Activated CD8-positive, alpha-beta memory T cell treated with anti-CD3 and anti-CD28 coated beads for 4 hours (primary cell): ENCODE results near the gene PTAR1.

Experiments
- DNase-seq, 2 donors: peaks; one replicate each; pipeline ENCODE4 v3.0.0-alpha.2; 2020; ENCODE audit warnings: low read depth in 2 of 2

The PTAR1 gene

DNA sequence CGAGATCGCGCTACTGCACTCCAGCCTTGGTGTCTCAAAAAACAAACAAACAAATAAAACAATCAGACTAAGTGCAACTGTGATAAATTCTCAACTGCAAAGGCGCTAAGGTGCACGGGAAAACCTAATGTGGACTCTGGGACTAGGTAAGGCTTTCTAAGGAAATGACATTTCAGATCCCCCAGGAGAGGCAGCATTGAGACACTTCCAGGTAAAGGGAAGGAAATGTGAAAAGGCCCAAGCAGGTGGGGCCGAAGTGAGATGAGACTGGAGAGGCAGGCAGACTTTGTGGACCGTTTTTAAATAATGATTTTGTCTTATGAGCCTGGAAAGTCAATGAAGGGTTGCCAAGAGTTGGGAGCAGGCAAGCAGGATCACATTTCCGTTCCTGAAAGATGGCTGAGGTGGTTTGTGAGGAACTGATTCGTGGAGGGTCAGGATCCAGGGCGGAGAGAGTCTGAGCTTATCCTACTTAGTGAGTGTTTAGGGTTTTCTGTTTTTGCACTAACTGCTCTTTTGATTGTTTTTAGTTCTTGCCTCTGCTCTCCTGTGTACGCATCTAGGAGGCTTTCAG lies 85.6 kb downstream of the PTAR1 start:
- no peak for DNase-seq

DNA sequence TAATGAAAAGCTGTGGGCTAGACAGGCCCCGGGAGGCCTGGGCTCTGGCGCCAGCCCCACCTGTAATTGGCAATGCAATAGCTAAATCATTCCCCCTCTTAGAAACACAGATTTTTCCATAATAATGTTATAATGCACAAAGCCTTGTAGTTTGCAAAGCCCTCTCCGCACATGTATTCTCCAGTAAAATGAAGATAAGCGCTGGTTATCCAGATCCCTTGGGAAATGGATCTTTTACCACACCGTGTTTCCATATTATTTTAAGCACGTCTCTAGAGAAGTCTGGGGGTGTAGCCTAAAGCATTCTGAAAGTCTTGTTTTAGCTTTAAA lies 86.5 kb downstream of the PTAR1 start:
- DNase-seq: no peak

GRCh38 chr9:69672596-69673310 lies 87.1 kb downstream of the PTAR1 start:
- peak; percentile 20 to 42 for DNase-seq

DNA sequence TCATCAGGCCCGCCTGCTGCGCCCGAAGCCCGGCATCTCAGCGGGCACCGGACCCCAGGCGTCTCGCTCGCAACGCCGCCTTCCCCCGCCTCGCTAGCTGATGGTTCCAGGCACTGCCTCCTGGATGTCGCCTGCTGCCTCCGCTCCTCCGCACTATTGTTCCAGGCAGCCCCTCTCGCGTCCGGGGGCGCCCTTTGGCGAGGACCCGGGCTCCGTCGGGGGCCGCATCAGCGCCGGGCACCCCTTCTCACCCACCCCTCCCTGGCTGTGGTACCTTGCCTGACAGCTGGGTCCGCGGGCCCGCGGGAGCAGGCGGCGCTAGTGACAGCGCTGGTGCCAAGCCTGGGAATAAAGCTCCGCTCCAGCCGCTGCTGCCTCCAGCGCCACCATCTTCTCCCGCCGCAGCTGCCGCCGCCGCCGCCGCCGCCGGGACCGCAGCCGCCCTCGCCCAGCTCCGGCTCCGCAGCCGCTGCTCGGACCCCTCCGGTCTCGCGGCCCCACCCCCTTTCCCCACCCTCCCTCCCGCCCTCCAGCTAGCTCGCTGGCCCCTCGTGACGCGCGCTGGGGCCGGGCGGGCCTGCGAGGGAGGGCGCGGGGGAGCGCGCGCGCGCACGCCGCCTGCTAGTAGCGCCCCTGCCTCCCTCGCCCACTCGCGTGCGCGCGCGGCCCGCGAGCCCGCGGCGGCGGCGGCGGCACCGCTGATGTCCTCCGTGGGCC lies 87.8 kb downstream of the PTAR1 start, which contains the start of gene APBA1:
Gene APBA1, minus strand, starts transcription at position 493 of the 717 bp plus-strand sequence.
- peak in 1 of 2 donors; percentile 12 for DNase-seq

GRCh38 chr9:69671311-69671878 lies 88.4 kb downstream of the PTAR1 start:
- no peak for DNase-seq

GRCh38 chr9:69667306-69667705 lies 92.5 kb downstream of the PTAR1 start:
- no peak for DNase-seq

DNA sequence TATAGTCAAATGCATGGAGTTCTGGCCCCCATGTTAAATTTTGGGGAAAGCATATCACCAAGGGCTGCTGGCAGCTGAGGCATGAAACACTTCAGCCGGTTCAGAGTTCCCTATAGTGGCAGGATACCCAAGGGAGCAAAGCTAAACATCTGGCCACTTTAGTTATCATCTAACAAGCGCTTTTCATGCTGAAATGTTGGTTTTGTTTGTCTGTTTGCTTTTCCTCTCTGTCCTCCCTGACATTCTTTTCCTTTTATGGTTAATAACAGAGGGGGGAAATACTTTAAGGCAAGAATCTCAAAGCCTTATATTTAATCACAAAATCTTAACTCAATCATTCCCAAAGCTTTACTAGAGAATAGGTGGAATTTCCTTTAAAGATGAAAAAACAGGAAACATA lies 99.5 kb downstream of the PTAR1 start:
- DNase-seq: no peak
